Ramos (cell line): ENCODE results near the gene HMCN2.

Experiments used
- in situ Hi-C: fragments of 300-500 bp; cut with MboI; formaldehyde crosslinking; loops from one replicate; pipeline ENCODE4 v1.14.3; 2022; ENCODE audit warnings: low sequenced_read_pairs; ENCODE audit not compliant: unreplicated experiment

Gene HMCN2

GRCh38 chr9:130454812-130455325 is 189.3 kb downstream of the HMCN2 start:
- in situ Hi-C loops, result loop anchor here (5.0 kb wide), 1 partner anchor 232 kb away; no protein-coding TSS in a partner anchor

DNA sequence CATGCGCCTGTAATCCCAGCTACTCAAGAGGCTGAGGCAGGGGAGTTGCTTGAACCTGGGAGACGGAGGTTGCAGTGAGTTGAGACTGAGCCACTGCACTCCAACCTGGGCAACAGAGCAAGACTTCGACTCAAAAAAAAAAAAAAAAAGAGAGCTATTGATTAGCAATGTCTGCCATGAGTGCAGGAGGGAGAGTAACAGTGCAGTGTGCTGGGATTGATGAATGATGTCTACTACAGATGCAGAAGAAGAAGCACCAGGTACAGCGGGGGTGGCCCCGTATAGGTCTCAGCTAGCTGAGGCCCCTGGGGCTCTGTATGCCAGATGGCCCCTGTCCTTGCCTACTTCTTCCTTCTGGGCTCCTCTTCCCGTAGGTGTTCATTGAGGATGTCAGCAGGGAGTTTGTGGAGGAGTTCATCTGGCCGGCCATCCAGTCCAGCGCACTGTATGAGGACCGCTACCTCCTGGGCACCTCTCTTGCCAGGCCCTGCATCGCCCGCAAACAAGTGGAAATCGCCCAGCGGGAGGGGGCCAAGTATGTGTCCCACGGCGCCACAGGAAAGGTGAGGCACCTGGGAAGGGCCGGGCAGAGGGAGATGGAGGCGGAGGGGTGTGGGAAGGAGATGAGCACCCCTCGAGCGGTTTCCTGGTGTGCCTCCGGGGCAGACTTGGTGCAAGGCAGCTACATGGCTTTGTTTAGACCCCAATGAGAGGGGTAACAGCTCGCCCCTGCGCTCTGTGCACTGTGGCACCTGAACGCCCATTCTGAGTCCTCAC is 192.7 kb downstream of the HMCN2 start:
- in situ Hi-C loops, result no loop called here

GRCh38 chr9:130458804-130459067 is 193.2 kb downstream of the HMCN2 start:
- in situ Hi-C loops, result no loop called here

DNA sequence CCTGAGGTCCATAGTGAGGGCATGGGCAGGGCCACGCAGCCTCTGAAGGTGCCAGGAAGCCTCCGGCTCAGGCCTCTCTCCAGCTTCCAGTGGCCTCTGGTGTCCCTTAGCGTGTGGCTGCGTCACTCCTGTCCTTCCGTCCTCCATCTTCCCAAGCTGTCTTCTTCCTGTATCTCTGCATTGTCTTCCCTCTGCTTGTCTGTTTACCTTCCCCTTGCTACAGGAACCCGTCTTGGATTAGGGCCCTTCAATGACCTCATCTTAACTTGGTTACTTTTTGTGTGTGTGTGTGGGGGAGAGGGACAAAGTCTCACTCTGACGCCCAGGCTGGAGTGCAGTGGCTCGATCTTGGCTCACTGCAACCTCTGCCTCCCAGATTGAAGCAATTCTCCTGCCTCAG is 193.6 kb downstream of the HMCN2 start:
- in situ Hi-C loops, result no loop called here

GRCh38 chr9:130459941-130460669 is 194.5 kb downstream of the HMCN2 start:
- in situ Hi-C loops, result no loop called here

GRCh38 chr9:130461218-130461630 is 195.7 kb downstream of the HMCN2 start:
- in situ Hi-C loops, result no loop called here

- in situ Hi-C loops, result no loop called here
These were observed 196.2 kb downstream of the HMCN2 start for GRCh38 chr9:130461731-130462130.

DNA sequence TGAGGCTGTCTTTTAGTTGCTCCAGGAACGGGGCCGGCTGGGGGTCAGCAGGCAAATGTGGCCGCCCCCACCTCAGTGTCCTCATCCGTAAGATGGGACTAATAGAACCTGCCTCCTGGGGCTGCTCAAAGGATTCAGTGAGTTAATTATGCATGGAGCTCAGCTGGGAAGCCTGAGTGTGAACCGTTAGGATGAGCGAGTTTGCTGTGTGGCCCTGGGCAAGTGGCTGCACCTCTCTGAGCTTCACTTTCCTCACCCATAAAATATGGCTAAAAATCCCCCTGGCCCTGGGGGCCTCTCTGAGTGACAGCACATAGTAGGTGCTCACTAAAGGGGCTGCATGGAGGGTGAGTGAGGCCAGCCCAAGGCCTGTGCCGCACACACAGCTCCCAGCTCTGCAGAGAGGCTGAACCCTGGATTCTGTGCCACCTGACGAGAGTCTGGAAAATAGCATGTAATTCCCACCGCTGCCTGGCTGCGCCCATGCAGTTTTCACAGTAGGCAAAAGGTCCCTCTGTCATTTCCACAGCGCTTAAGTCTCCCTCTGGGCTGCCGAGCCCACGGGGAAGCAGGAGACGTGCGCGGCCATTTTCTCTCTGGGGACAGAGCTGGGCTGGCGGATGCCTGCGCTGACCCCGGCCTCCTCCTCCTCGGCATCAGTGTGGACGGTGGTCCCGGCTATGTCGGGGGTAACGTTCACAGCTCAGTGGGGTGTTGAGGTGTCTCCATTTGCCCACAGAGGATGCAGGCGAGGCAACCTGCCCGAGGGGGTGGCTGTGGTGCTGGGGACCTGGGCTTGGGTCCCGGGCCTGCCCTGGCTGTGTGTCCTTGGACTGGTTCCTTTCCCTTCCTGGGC is 197.4 kb downstream of the HMCN2 start:
- in situ Hi-C loops, result no loop called here

DNA sequence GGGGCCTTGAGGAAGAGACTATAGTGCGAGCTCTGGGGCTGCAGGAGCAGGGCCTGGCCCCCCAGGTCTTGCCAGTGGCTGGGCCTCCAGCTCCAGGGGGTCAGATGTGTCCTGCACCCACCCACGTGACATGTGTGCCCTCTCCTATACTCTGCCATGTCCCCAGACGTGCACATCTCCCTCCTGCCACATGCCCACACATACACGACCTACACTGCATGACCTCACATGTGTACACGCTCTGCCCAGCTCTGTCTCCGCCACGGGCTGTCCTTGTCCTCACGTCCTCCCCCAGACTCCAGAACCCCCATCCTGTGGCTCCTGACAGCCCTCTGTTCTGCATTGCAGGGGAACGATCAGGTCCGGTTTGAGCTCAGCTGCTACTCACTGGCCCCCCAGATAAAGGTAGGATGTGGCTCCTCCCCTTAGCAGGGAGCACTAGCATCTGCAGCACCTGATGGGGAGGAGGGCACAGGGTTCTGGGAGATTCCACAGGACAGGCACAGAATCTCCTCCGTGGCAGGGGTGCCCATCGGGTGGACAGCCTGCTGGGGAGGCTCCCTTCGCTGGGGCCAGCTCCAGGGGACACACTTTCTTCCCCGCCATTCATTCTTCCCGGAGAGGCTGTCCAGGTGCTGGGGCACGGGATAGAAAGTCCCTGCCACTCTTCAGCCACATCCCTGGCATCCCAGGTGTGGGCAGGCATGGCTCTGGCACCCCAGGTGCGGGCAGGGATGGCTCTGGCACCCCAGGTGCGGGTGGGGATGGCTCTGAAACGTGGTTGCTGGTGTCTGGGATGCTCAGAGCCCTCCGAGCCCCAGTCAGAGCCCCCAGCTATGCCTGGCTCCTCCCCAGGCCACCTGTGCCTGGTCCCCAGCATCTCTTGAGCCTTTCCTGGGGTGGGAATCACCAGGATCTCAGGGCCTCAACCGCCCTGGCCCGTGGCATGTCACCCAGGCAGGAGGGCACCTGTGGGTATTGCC is 198.5 kb downstream of the HMCN2 start:
- in situ Hi-C loops, result no loop called here

DNA sequence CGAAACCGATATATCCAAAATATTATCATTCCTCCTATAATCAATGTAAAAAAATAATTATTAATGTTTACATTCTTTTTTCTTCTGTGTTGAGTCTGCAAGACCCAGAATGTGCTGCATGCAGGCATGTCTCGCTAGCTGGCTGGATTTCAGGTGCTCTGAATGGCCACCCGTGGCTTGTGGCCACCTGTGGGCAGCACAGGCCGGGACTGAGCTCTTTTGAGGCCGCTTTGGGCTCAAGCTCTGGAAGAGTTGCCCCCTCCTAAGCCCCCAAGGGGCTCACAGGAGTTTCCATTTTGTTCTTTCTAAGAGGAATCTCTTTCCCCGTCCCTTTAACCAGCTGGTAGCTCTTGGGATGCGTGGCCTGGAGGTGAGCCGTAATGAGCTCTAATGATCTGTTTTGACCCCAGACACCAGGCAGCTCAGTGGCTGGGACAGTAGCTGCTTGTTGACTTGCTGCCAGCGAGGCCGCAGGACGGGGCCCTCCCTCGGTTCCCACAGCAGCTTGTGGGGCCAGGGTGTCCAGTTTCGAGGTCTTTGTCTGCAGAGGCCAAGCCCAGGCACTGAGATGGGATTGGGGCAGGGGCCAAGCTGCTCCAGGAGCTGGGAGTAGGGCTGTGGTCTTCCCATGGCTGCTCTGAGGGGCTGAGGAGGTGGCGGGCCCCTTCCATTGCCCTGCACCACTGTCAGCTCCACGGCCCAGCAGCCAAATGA is 200.0 kb downstream of the HMCN2 start:
- in situ Hi-C loops, result loop anchor here (5.0 kb wide), 1 partner anchor 207 kb away; no protein-coding TSS in a partner anchor

DNA sequence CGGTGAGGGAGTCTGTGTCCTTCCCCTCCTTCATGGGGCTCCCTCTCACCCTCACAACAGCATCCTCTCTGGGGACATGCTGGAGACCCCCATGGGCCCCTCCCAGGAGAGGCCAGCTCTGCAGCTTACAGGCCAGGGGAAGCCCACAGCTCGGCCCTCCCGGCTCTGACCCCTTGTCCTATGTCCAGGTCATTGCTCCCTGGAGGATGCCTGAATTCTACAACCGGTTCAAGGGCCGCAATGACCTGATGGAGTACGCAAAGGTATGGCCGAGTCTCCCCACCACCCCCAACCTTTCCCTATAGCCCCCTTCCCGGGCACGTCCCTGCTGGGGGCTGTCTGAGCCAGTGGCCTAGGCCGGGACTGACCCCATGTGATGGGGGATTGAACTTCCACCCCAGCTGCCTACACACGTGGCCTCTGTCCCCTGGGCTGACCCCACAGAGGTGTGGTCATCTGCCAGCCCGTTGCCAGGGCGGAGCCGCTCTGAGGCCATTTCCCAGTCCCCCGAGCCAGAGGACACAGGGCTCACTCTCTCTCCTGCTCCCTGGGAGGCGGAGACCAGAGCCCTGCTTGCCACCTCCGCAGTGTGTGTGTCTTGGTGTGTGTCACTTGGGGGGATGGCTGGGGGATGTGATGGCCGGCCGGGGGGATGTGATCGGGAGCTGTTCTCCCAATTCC is 201.1 kb downstream of the HMCN2 start:
- in situ Hi-C loops, result loop anchor here (5.0 kb wide), 1 partner anchor 206 kb away; no protein-coding TSS in a partner anchor

- in situ Hi-C loops, result loop anchor here (5.0 kb wide), 1 partner anchor 205 kb away; no protein-coding TSS in a partner anchor
These were observed 201.8 kb downstream of the HMCN2 start for GRCh38 chr9:130467316-130467715.

- in situ Hi-C loops, result loop anchor here (5.0 kb wide), 1 partner anchor 204 kb away; no protein-coding TSS in a partner anchor
These were observed 203.0 kb downstream of the HMCN2 start for GRCh38 chr9:130468566-130468965.

- in situ Hi-C loops, result no loop called here
These were observed 204.7 kb downstream of the HMCN2 start for GRCh38 chr9:130470269-130470668.

GRCh38 chr9:130470950-130471349 is 205.4 kb downstream of the HMCN2 start:
- in situ Hi-C loops, result no loop called here

- in situ Hi-C loops, result no loop called here
These were observed 206.0 kb downstream of the HMCN2 start for GRCh38 chr9:130471411-130472183.

GRCh38 chr9:130472184-130472705 is 206.7 kb downstream of the HMCN2 start:
- in situ Hi-C loops, result no loop called here
